Mucosa of gallbladder (tissue), 1 donor: ENCODE measurements around the gene MAML2. TPM values are rescaled to one million over a fixed set of nuclear protein-coding genes. Genes with fewer than 3 reads are reported as not detected.

ENCODE experiments used
- DNase-seq: peaks from one replicate; pipeline ENCODE4 v3.0.0-alpha.2; 2020; ENCODE audit warnings: low spot score
- total RNA-seq: library from RNA; stranded (reverse); gene quantifications from one replicate; pipeline ENCODE4 v1.2.1, GENCODE V29; 2021
- donor health status: DM: no; HTN: no; CAD: no.

MAML2 gene
- total RNA-seq, 1 donor from 2014 or later = 14.3 TPM

DNA sequence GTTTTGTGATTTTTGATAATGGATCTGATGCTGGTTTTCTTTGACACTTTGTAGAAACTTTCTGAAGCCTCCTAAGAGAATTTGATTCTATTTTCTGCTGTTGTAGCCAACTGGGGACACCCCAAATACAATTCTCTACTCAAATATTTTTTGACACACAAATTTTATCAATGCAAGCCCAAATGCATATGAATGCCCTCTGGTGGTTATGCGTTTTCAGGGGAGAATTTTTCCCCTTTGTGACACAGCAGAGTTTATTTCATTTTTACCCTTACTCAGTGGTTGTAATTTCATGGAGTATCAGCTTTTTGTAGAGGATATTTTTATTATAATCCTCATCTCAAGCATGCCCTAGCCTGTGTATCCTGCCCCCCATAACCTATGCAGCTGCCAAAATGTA lies 374.4 kb downstream of the MAML2 start:
- no peak for DNase-seq

DNA sequence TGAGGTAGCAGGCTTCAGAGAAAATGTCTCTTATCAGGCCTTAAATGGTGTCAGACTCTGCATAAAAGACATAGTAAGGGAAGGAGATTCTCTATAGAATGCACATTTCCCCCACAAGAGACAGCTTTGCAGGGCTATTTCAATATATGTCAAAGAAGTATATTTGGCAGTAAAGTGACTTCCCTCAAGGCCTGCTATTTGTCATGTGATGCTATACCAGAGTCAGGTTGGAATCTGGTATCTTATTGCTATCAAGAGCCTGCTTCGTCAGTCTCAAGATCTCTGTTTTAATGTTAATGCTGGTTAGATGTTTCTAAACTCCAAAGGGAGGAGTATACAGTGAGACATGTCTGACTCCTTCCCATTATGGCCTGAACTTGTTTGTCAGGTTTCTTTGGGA lies 378.7 kb downstream of the MAML2 start:
- no peak for DNase-seq

DNA sequence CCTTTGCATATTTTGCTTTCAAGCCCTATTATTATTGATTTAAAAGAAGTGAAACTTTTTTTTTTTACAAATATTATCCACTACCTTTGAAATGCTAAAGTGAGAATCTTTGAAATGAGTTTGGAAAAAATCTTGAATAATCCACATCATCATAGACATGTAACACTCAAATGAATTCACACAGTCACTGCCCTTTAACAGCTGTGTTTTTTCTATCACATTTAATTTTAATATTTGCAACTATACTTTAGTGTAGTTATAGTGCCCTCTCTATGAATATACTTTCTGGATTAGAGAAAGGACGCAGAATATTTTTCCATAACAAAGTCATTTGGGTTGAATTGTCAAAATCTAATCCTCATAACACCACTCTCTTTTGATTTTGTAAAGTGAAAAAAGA lies 381.2 kb downstream of the MAML2 start:
- no peak for DNase-seq

DNA sequence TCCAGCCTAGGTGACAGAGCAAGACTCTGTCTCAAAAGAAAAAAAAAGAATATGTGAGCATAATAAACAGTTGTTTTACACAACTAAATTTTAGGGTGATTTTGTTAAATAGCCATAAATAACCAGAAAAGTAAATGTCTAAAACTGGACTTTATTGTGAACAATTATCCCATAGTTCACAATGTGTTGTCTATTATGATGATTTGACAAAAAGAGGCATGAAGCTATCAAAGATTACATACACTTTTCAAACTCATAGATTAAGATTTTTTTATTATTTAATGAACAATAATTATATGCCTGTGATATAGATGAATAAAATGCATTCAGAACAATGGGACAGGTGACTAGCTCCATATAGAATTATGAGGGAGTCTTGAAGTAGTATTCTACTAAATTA lies 392.1 kb downstream of the MAML2 start:
- no peak for DNase-seq

DNA sequence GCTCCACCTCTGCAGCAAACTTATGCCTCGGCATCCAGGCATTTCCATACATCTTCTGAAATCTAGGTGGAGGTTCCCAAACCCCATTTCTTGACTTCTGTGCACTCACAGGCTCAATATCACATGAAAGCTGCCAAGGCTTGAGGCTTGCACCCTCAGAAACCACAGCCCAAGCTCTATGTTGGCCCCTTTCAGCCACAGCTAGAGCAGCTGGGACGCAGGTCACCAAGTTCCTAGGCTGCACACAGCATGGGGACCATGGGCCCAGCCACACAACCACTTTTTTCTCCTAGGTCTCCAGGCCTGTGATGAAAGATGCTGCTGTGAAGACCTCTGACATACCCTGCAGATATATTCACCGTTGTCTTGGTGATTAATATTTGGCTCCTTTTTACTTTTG lies 394.4 kb downstream of the MAML2 start:
- DNase-seq = no peak

DNA sequence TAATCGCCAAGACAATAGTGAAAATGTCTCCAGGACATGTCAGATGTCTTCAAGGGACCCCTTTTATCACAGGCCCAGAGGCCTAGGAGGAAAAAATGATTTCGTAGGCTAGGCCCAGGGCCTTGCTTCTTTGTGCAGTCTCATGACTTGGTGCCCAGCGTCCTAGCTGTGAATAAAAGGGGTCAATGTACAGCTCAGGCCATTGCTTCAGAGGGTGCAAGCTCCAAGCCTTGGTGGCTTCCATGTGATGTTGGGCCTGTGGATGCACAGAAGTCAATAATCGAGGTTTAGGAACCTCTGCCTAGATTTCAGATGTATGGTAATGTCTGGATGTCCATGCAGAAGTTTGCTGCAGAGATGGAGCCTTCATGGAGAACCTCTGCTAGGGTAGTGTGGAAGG lies 398.4 kb downstream of the MAML2 start:
- no peak for DNase-seq

DNA sequence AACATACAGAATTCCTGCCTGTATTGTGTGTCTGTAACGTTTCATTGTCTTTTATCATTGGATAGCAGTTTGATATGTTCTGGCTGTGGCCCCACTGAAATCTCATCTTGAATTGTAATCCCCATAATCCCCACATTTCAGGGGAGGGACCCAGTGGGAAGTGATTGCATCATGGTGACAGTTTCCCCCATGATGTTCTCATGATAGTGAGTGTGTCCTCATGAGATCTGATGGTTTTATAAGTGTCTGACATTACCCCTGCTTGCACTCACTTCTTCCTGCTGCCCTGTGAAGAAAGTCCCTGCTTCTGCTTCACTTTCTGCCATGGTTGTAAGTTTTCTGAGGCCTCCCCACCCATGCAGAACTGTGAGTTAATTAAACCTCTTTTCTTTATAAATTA lies 399.4 kb downstream of the MAML2 start:
- no peak for DNase-seq

DNA sequence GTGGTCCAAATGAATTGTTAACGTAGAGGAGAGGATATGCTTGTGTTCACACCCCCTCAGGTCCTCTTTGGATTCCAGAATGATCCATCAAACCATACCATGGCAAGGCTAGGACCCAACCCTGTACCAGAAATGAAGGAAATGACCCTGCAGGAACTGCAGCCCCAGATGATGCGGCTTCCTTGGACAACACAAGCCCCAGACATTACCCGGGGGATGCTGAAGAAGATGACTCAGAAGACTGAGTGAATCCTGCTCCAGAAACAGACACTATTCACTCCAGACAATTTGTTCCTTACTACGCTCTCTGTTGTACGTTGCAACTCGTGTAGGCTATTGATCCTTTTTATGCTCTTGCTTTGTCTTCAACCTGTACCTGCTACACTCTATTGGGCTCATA lies 403.9 kb downstream of the MAML2 start:
- no peak for DNase-seq

DNA sequence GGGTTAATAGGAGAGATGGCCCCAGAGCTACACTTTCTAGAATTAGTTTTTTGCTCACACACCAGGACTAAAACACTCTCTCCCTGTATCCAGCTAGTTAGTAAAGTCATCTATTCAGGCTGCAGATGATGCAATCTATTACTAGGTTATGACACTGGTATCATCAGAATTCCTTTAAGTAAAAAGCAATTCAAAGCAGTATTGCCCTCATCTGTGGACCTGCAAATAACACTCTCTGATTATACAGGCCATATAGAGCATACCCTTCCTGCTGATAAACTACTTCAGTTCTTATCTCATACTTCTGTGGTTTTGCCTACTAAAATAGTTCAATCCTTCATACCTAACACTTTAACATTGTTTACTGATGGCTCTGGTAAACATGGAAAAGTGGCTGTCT lies 405.6 kb downstream of the MAML2 start:
- no peak for DNase-seq

DNA sequence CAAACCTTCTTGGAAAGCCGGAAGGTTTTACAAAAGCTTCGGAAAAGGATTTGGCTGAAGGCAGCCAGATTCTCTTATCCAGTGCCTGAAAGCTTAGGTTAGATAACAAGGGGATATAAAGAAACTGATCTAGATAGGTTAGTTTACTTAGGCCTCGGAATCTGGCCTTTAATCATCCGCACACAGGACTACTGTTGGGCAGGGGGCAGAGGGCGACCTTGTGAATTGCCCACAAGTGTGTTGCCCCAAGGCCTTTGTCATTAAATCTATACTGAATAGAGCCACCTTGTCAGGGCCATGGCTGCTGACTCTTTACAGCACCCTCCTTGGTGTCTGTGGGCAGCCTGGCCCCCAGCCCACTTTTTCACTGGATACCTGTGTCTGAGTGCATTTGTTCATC lies 409.4 kb downstream of the MAML2 start:
- no peak for DNase-seq

DNA sequence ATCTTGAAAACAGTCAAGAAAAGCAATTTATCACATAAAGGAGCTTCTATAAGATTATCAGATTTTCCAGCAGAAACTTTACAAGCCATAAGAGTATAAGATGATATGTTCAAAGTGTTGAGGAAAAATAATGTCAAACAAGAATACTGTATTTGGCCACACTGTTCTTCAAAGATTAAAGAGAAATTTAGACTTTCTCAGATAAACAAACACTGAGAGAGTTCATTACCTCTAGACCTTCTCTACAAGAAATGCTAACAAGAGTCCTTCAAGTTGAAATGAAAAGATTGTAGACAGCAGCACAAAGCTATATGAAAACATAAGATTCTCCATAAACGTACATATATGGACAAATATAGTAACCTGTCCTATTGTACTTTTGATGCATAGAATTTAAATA lies 411.1 kb downstream of the MAML2 start:
- no peak for DNase-seq

DNA sequence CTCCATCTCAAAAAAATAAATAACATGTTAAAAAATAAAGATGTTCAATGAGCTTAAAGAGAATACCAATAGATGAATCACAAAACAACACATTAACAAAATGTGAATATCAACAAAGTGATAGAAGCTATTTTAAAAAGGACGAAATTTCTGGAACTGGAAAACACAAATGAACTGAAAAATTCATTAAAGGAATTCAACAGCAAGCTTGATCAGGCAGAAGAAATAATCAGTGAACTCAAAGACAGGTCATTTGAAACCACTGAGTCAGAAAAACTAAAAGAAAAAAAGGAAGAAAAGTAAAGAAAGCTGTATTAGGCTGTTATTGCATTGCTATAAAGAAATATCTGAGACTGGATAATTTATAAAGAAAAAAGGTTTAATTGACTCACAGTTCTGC lies 412.0 kb downstream of the MAML2 start:
- no peak for DNase-seq

DNA sequence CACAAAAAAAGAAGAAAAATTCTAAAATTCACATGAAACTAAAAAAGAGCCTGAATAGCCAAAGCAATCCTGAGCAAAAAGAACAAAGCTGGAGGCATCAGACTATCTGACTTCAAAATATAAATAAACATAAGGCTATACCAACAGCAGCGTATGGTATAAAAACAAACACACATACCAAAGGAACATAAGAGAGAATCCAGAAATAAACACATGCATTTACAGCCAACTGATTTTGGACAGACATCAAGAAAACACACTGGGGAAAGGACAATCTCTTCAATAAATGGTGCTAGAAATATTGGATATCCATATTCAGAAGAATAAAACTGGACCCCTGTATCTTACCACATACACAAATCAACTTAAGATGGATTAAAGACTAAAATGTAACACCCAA lies 416.3 kb downstream of the MAML2 start:
- DNase-seq = no peak

Other genes starting within 250 kb of the MAML2 start
- gene CCDC82, start 46.7 kb upstream of the MAML2 start, total RNA-seq = 19.6 TPM
- 12.9 TPM for gene JRKL, start 46.8 kb upstream of the MAML2 start, total RNA-seq